Esophagus muscularis mucosa (tissue), 4 donors: ENCODE measurements around the gene SMAD9. TPM values are rescaled to one million over a fixed set of nuclear protein-coding genes. Genes with fewer than 3 reads are reported as not detected.

Source experiments
- DNase-seq: peaks from one replicate; pipeline ENCODE4 v3.0.0-alpha.2; 2017; ENCODE audit errors: extremely low spot score
- H3K27ac ChIP-seq, 4 donors: fragments of 200-600 bp; sonication (generic); replicated peaks in 1 of 4; 1 replicate in 3 of 4; 2 replicates in 1 of 4; pipeline ENCODE4 v1.5.1; 2016 to 2019; ENCODE audit warnings: mild to moderate bottlenecking in 1 of 4
- H3K27me3 ChIP-seq, 4 donors: fragments of 200-600 bp; sonication (generic); one replicate each; pipeline versions ENCODE4 v1.5.1 to v1.6.0; 2016 to 2019
- H3K36me3 ChIP-seq, 4 donors: fragments of 200-600 bp; sonication (generic); one replicate each; pipeline ENCODE4 v1.5.1; 2016 to 2019
- H3K4me1 ChIP-seq, 4 donors: fragments of 200-600 bp; sonication (generic); one replicate each; pipeline ENCODE4 v1.5.1; 2016 to 2019
- H3K4me3 ChIP-seq, 4 donors: fragments of 200-600 bp; sonication (generic); 1 replicate in 2 of 4; 2 replicates in 2 of 4; pipeline ENCODE4 v1.5.1; 2016 to 2019; ENCODE audit warnings: mild to moderate bottlenecking in 4 of 4, moderate library complexity in 1 of 4
- H3K9me3 ChIP-seq, 4 donors: fragments of 200-600 bp; sonication (generic); 1 replicate in 3 of 4; 2 replicates in 1 of 4; pipeline ENCODE4 v1.5.1; 2016 to 2019
- EP300 ChIP-seq: sonication (generic); formaldehyde crosslinking; IDR thresholded peaks from one replicate; pipeline ENCODE4 v1.6.1; 2017; ENCODE audit warnings: antibody characterized with exemption
- POLR2A ChIP-seq: fragments of 450-650 bp; IDR thresholded peaks from one replicate; pipeline ENCODE4 v1.6.1; 2017; ENCODE audit warnings: antibody characterized with exemption, moderate library complexity, mild to moderate bottlenecking, low read depth
- POLR2AphosphoS5 ChIP-seq, 2 donors: sonication (generic); formaldehyde crosslinking; IDR thresholded peaks; one replicate each; pipeline ENCODE4 v1.6.1; 2017; ENCODE audit warnings: antibody characterized with exemption in 2 of 2
- WGBS: methylation state at CpG from one replicate; pipeline ENCODE4 v1.1.5; 2018; 5-methylcytosine and 5-hydroxymethylcytosine counted together
- intact Hi-C: fragments of 100-400 bp; cut with DNase I; formaldehyde crosslinking; loops from one replicate; pipeline ENCODE4 v1.15.1; 2023
- total RNA-seq, 4 donors: library from RNA; depleted of rRNA; stranded (reverse); fragments of >200 nt; gene quantifications; one replicate each; pipeline versions ENCODE4 v1.1.0 to v1.2.1, GENCODE V29; 2016
- TF ChIP-seq, protein P1 (sequence below), 3 experiments: fragments of 200-600 bp in 2 of 3; fragments of 450-650 bp in 1 of 3; sonication (generic) in 2 of 3; IDR thresholded peaks; one replicate each; pipeline ENCODE4 v1.5.1; 2017 to 2019; ENCODE audit warnings: antibody characterized with exemption in 3 of 3, mild to moderate bottlenecking in 2 of 3, moderate library complexity in 1 of 3

The SMAD9 gene
- total RNA-seq, 4 donors from 2014 or later = 44.0 to 108 (median 69.0) TPM

DNA sequence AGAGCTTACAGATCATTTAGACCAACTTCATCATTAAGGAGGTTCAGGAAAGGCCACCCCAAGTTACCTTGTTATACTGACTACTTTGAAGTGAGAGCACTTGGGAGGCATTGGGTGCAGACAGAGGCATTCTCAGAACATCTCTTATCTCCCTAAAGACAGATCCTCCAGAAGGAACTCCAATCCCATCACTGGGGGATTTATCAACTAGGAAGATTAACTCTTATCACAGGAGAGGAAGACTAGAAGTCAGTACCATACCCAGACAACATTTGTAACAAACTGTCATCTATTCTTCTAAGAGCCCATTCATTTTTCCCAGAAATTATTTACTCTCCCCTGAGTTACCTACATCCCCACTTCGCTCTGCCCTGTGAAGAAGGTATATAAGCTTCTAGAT is 106.8 kb downstream of the SMAD9 start:
- Histone ChIP-seq H3K36me3 (no peaks in the 10 kb centered on the region), H3K27me3 (peaks cover 0 to 7% (median 0%) of the 10 kb centered on the region in 4 donors), H3K4me3 (no peak overlapping the region), H3K4me1 (peaks cover 0 to 3% (median under 1%) of the 10 kb centered on the region in 4 donors), H3K9me3 (no peaks in the 10 kb centered on the region), H3K27ac (no peak overlapping the region)
- intact Hi-C loops = no loop called here
- DNase-seq = no peak
- 93% methylated on average over 1 of the region's 1 CpG for WGBS
- TF ChIP-seq, protein P1, sequence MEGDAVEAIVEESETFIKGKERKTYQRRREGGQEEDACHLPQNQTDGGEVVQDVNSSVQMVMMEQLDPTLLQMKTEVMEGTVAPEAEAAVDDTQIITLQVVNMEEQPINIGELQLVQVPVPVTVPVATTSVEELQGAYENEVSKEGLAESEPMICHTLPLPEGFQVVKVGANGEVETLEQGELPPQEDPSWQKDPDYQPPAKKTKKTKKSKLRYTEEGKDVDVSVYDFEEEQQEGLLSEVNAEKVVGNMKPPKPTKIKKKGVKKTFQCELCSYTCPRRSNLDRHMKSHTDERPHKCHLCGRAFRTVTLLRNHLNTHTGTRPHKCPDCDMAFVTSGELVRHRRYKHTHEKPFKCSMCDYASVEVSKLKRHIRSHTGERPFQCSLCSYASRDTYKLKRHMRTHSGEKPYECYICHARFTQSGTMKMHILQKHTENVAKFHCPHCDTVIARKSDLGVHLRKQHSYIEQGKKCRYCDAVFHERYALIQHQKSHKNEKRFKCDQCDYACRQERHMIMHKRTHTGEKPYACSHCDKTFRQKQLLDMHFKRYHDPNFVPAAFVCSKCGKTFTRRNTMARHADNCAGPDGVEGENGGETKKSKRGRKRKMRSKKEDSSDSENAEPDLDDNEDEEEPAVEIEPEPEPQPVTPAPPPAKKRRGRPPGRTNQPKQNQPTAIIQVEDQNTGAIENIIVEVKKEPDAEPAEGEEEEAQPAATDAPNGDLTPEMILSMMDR (IDR thresholded peaks at IDR 0.05) = no peak
- no peak for TF ChIP-seq POLR2AphosphoS5 (IDR thresholded peaks at IDR 0.05)
- TF ChIP-seq POLR2A = no peak
- TF ChIP-seq EP300 = no peak

DNA sequence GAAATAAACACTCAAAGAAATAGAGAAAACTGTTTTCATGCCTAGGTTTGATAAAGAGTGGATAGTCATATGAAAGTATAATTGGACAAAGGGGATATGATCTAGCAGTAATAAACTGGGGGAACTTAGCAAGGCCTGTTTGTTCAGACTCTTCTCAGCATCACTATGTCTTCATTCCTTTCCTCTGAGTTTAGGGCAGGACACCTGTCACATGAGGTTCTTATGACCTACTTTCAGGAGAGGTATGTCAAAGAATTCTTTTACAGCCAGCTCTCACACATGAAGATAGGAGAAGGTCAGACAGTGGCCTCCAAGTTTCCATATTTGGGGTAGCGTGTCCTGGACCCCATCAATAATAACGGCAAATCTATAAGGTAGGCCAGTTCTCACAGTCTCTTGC is 112.4 kb downstream of the SMAD9 start:
- TF ChIP-seq EP300 = no peak
- TF ChIP-seq, protein P1 (IDR thresholded peaks at IDR 0.05) = no peak
- no peak for TF ChIP-seq POLR2AphosphoS5 (IDR thresholded peaks at IDR 0.05)
- no peak for TF ChIP-seq POLR2A
- peaks cover 0 to 7% (median 0%) of the 10 kb centered on the region in 4 donors for H3K27me3 ChIP-seq
- no peak overlapping the region for H3K4me3 ChIP-seq
- no peak overlapping the region for H3K27ac ChIP-seq
- intact Hi-C loops = no loop called here
- no peaks in the 10 kb centered on the region for H3K36me3 ChIP-seq
- no peaks in the 10 kb centered on the region for H3K4me1 ChIP-seq
- 95% methylated on average over 2 of the region's 2 CpGs for WGBS
- no peaks in the 10 kb centered on the region for H3K9me3 ChIP-seq
- no peak for DNase-seq

DNA sequence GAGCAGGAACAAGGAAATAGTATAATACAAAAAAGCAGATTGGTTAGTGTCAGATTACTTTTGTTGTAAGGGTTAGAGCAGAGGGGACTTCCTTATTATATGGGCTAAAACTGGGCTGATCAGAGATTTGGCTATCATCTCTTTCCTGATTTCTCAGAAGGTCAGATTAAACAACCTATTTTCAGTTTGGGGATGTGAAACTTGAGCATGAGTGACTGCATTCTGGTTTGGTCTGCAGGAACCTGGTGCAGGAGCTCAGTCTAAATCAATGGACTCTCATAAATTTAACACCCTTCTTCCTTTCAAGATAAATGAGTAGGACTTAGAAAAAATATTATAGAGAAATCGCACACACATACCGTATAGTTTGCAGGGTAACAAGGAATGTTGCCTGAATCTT is 113.9 kb downstream of the SMAD9 start:
- no peaks in the 10 kb centered on the region for H3K36me3 ChIP-seq
- H3K9me3 ChIP-seq = no peaks in the 10 kb centered on the region
- H3K4me3 ChIP-seq = no peak overlapping the region
- TF ChIP-seq POLR2AphosphoS5 (IDR thresholded peaks at IDR 0.05) (no peak), POLR2A (no peak), EP300 (no peak)
- TF ChIP-seq, protein P1 (IDR thresholded peaks at IDR 0.05) = no peak
- no peak overlapping the region for H3K27ac ChIP-seq
- no peaks in the 10 kb centered on the region for H3K4me1 ChIP-seq
- WGBS = 89% methylated on average over 2 of the region's 2 CpGs
- H3K27me3 ChIP-seq = no peaks in the 10 kb centered on the region
- no peak for DNase-seq
- intact Hi-C loops = no loop called here

DNA sequence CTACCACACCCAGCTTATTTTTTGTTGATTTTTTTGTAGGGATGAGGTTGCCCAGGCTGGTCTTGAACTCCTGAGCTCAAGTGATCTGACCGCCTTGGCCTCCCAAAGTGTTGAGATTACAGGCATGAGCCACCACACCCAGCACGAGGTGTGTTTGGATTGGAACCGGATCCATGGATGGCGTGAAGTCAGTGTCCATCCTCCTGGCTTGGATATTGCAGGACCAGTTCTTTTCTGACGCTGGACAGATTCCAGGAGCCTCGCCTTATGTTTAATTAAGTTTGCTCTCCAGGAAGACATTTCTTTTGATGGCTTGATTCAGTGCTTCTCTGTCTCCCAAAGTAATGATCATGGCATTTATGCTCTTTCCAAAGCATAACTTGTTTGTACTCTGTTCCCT is 115.5 kb downstream of the SMAD9 start:
- no peak for DNase-seq
- H3K9me3 ChIP-seq = no peaks in the 10 kb centered on the region
- no peak overlapping the region for H3K4me3 ChIP-seq
- H3K36me3 ChIP-seq = no peaks in the 10 kb centered on the region
- intact Hi-C loops = no loop called here
- no peaks in the 10 kb centered on the region for H3K27me3 ChIP-seq
- no peak for TF ChIP-seq EP300
- no peak for TF ChIP-seq POLR2AphosphoS5 (IDR thresholded peaks at IDR 0.05)
- TF ChIP-seq POLR2A = no peak
- TF ChIP-seq, protein P1 (IDR thresholded peaks at IDR 0.05) = no peak
- WGBS = 76% methylated on average over 6 of the region's 6 CpGs
- H3K27ac ChIP-seq = no peak overlapping the region
- H3K4me1 ChIP-seq = no peaks in the 10 kb centered on the region

DNA sequence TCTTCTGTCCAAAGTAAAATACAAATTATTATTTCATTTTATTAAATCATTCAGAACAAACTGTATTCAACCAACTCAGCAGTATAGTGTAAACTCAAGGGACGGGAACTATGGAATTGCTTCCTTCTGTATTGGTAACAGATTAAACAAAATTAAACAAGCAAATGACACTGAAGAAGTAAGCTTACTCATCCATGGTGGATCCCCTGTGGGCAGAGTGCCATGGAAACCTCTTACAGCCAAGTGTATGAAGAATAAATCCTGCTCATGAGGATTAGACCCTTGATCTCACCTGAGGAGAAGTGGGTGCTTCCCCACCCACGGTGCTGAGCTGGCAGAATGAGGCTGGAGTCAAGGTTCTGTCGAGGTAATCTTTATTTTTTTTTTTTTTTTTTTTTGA is 119.0 kb downstream of the SMAD9 start:
- no peak for DNase-seq
- no peak overlapping the region for H3K27ac ChIP-seq
- H3K27me3 ChIP-seq = no peaks in the 10 kb centered on the region
- TF ChIP-seq POLR2AphosphoS5 (IDR thresholded peaks at IDR 0.05) (no peak), EP300 (no peak), POLR2A (no peak)
- TF ChIP-seq, protein P1 (IDR thresholded peaks at IDR 0.05) = no peak
- 53% methylated on average over 3 of the region's 3 CpGs for WGBS
- intact Hi-C loops = no loop called here
- no peak overlapping the region for H3K4me3 ChIP-seq
- H3K4me1 ChIP-seq = no peaks in the 10 kb centered on the region
- no peaks in the 10 kb centered on the region for H3K9me3 ChIP-seq
- no peaks in the 10 kb centered on the region for H3K36me3 ChIP-seq
